CD14-positive monocyte (primary cell): Measurements from ENCODE around the gene PLXNA4. TPM values are rescaled to one million over a fixed set of nuclear protein-coding genes. Genes with fewer than 3 reads are reported as not detected.

Experiments
- DNase-seq, 3 donors: peaks; one replicate each; pipeline ENCODE4 v3.0.0-alpha.2; 2011 to 2022
- H2AFZ ChIP-seq: 2 replicates; pipeline ENCODE4 v1.6.0; 2012; ENCODE audit warnings: mild to moderate bottlenecking, low read depth, low read length, inconsistent platforms; ENCODE audit not compliant: insufficient read depth, poor library complexity, severe bottlenecking
- H3K27ac ChIP-seq, 2 donors: 1 replicate in 1 of 2; 2 replicates in 1 of 2; pipeline ENCODE4 v1.5.1; 2012 to 2013; ENCODE audit warnings: low read length in 2 of 2, control low read depth in 1 of 2, inconsistent platforms in 1 of 2, low read depth in 1 of 2, mild to moderate bottlenecking in 1 of 2
- H3K27me3 ChIP-seq, 2 donors: one replicate each; pipeline versions ENCODE4 v1.6.0 to v1.6.1; 2011 to 2013; ENCODE audit warnings: low read length in 2 of 2; ENCODE audit not compliant: control insufficient read depth in 2 of 2, insufficient read depth in 2 of 2
- H3K36me3 ChIP-seq, 2 donors: replicated peaks in 1 of 2; 1 replicate in 1 of 2; 2 replicates in 1 of 2; pipeline versions ENCODE4 v1.5.1 to v1.6.1; 2012 to 2013; ENCODE audit warnings: low read length in 2 of 2, control low read depth in 1 of 2, inconsistent platforms in 1 of 2, mild to moderate bottlenecking in 1 of 2; ENCODE audit not compliant: insufficient read depth in 2 of 2, control insufficient read depth in 1 of 2
- H3K4me1 ChIP-seq, 2 donors: 1 replicate in 1 of 2; 2 replicates in 1 of 2; pipeline versions ENCODE4 v1.5.1 to v1.6.1; 2012 to 2013; ENCODE audit warnings: low read length in 2 of 2, control low read depth in 1 of 2, inconsistent platforms in 1 of 2, mild to moderate bottlenecking in 1 of 2, moderate library complexity in 1 of 2; ENCODE audit not compliant: insufficient read depth in 2 of 2, control insufficient read depth in 1 of 2
- H3K4me2 ChIP-seq: replicated peaks from 2 replicates; pipeline ENCODE3; 2012; ENCODE audit warnings: low read length, moderate library complexity, mild to moderate bottlenecking; ENCODE audit not compliant: poor library complexity, severe bottlenecking; ENCODE audit errors: extremely low read depth
- H3K4me3 ChIP-seq, 3 experiments: fragments of 200-600 bp in 1 of 3; sonication (generic) in 1 of 3; replicated peaks in 1 of 3; 1 replicate in 2 of 3; 2 replicates in 1 of 3; pipeline ENCODE4 v1.5.1; 2011 to 2013; ENCODE audit warnings: low read length in 3 of 3, mild to moderate bottlenecking in 3 of 3, control low read depth in 2 of 3, low read depth in 2 of 3, inconsistent platforms in 1 of 3, moderate library complexity in 1 of 3
- H3K79me2 ChIP-seq: 2 replicates; pipeline ENCODE4 v1.6.0; 2012; ENCODE audit warnings: mild to moderate bottlenecking, control low read depth, inconsistent platforms, low read length, moderate library complexity; ENCODE audit not compliant: insufficient read depth
- H3K9ac ChIP-seq: 2 replicates; pipeline ENCODE4 v1.6.0; 2017; ENCODE audit warnings: low read length, mild to moderate bottlenecking; ENCODE audit not compliant: insufficient read depth, poor library complexity, severe bottlenecking
- H3K9me3 ChIP-seq, 2 donors: replicated peaks in 1 of 2; 1 replicate in 1 of 2; 2 replicates in 1 of 2; pipeline versions ENCODE4 v1.5.1 to v1.6.1; 2012 to 2013; ENCODE audit warnings: low read length in 2 of 2, control low read depth in 1 of 2; ENCODE audit not compliant: control insufficient read depth in 1 of 2, insufficient read depth in 1 of 2
- H4K20me1 ChIP-seq: 2 replicates; pipeline ENCODE4 v1.6.0; 2012; ENCODE audit warnings: mild to moderate bottlenecking, low read length, control low read depth, moderate library complexity; ENCODE audit not compliant: insufficient read depth
- H3K27ac Mint-ChIP-seq, 7 donors: one replicate each; pipeline ENCODE4 v1.8.0; 2020; ENCODE audit warnings: mild to moderate bottlenecking in 7 of 7, mixed read lengths in 7 of 7, moderate library complexity in 6 of 7, inconsistent platforms in 2 of 7
- H3K27me3 Mint-ChIP-seq, 3 donors: one replicate each; pipeline ENCODE4 v1.8.0; 2021 to 2022; ENCODE audit warnings: low read depth in 3 of 3, mild to moderate bottlenecking in 3 of 3, mixed read lengths in 3 of 3, moderate library complexity in 3 of 3, inconsistent platforms in 1 of 3
- H3K36me3 Mint-ChIP-seq, 2 donors: one replicate each; pipeline ENCODE4 v1.8.0; 2020; ENCODE audit warnings: mixed read lengths in 2 of 2, inconsistent platforms in 1 of 2, mild to moderate bottlenecking in 1 of 2
- H3K4me1 Mint-ChIP-seq: one replicate; pipeline ENCODE4 v1.8.0; 2020; ENCODE audit warnings: mild to moderate bottlenecking, mixed read lengths
- H3K4me3 Mint-ChIP-seq, 2 donors: one replicate each; pipeline ENCODE4 v1.8.0; 2020; ENCODE audit warnings: mild to moderate bottlenecking in 2 of 2, mixed read lengths in 2 of 2, moderate library complexity in 1 of 2
- H3K9me3 Mint-ChIP-seq, 7 donors: one replicate each; pipeline ENCODE4 v1.8.0; 2020 to 2022; ENCODE audit warnings: mixed read lengths in 7 of 7, mild to moderate bottlenecking in 6 of 7, moderate library complexity in 6 of 7, inconsistent platforms in 2 of 7
- CTCF ChIP-seq: fragments of 200-600 bp; IDR thresholded peaks from one replicate; pipeline ENCODE4 v1.8.0; 2022; ENCODE audit warnings: antibody characterized with exemption, mild to moderate bottlenecking
- WGBS: methylation state at CpG from one replicate; pipeline ENCODE4 v1.1.5; 2013; ENCODE audit warnings: missing lambda C conversion rate; ENCODE audit not compliant: insufficient coverage; 5-methylcytosine and 5-hydroxymethylcytosine counted together
- intact Hi-C, 2 donors: fragments of 100-400 bp; cut with micrococcal nuclease; formaldehyde crosslinking; loops; one replicate each; pipeline versions ENCODE4 v1.15.0 to v1.15.1; 2023
- polyA plus RNA-seq, 3 donors: library from polyadenylated mRNA; depleted of rRNA in 1 of 3; unstranded in 2 of 3; stranded (reverse) in 1 of 3; fragments of 300-500 nt in 2 of 3; fragments of >200 nt in 1 of 3; fragmentation: Illumina TruSeq in 2 of 3; gene quantifications; 1 replicate in 2 of 3; 2 replicates in 1 of 3; pipeline ENCODE4 v1.2.3, GENCODE V29; 2012 to 2021

Gene PLXNA4
- polyA plus RNA-seq, 3 donors: not detected

DNA sequence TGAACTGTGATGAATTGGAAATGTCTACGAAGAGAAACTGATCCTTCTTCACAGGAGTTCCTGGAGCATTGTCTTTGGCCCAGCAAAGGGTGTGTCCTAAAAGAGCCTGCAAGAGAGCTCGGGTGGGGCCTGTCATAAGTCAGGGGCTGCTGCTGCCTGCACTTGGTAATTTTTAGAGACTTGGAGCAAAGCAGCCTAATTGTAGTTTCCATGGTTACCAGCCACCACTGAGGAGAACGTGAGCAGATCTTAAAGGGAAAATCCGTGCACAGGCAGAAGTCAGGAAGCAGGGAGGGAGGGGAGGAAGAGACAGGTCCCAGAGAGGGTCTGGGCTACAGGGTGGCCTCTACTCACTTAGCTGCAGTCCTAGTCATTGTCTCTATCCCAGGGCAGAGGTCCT, 463.6 kb downstream of the PLXNA4 start:
- Mint-ChIP-seq H3K27ac (no peak overlapping the region), H3K4me1 (no peaks in the 10 kb centered on the region), H3K4me3 (no peak overlapping the region), H3K27me3 (peaks cover 3 to 9% (median 4%) of the 10 kb centered on the region in 3 donors), H3K36me3 (no peaks in the 10 kb centered on the region), H3K9me3 (peaks cover 0 to 14% (median 2%) of the 10 kb centered on the region in 7 donors)
- Histone ChIP-seq H3K4me2 (no peak overlapping the region), H3K4me1 (no peaks in the 10 kb centered on the region), H3K4me3 (no peak overlapping the region), H3K27ac (no peak overlapping the region), H3K9ac (no peak overlapping the region), H3K79me2 (no peaks in the 10 kb centered on the region), H3K36me3 (no peaks in the 10 kb centered on the region), H4K20me1 (no peaks in the 10 kb centered on the region), H3K9me3 (no peaks in the 10 kb centered on the region), H3K27me3 (no peaks in the 10 kb centered on the region), H2AFZ (no peak overlapping the region)
- no peak for TF ChIP-seq CTCF
- intact Hi-C loops: no loop called here
- 57% methylated on average over 3 of the region's 4 CpGs for WGBS
- DNase-seq: no peak

DNA sequence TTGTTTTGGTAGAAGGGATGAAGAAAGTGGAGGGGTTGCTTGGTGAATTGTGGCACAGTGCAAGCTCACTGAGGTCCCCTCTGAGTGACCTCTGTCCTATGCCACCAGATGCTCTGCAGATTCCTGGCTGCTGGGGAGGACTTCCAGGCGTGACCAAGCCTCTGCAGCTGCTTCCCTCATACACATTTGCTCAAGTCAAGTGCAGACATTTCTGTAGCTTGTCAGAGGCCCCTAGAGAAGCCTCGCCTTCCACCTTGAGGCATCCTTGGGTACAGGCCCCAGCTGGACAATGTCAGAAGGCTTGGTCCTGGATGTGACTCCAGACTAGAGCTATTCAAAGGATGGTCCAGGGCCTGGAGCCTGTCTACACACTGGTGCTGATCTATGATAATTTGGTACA, 464.2 kb downstream of the PLXNA4 start:
- intact Hi-C loops: no loop called here
- H4K20me1 ChIP-seq: no peaks in the 10 kb centered on the region
- no peak for DNase-seq
- no peak overlapping the region for H3K27ac Mint-ChIP-seq
- no peaks in the 10 kb centered on the region for H3K36me3 Mint-ChIP-seq
- H3K36me3 ChIP-seq: no peaks in the 10 kb centered on the region
- H3K4me3 ChIP-seq: no peak overlapping the region
- H3K27me3 ChIP-seq: no peaks in the 10 kb centered on the region
- no peaks in the 10 kb centered on the region for H3K9me3 ChIP-seq
- H2AFZ ChIP-seq: no peak overlapping the region
- no peak for TF ChIP-seq CTCF
- H3K4me3 Mint-ChIP-seq: no peak overlapping the region
- H3K4me2 ChIP-seq: no peak overlapping the region
- WGBS: 81% methylated on average over 2 of the region's 2 CpGs
- H3K27ac ChIP-seq: no peak overlapping the region
- peaks cover 0 to 14% (median 2%) of the 10 kb centered on the region in 7 donors for H3K9me3 Mint-ChIP-seq
- no peaks in the 10 kb centered on the region for H3K4me1 Mint-ChIP-seq
- no peak overlapping the region for H3K9ac ChIP-seq
- no peaks in the 10 kb centered on the region for H3K79me2 ChIP-seq
- no peaks in the 10 kb centered on the region for H3K4me1 ChIP-seq
- H3K27me3 Mint-ChIP-seq: peaks cover 3 to 9% (median 4%) of the 10 kb centered on the region in 3 donors
